Measurements from ENCODE around the gene CDR2L.
"Not testable (repeated sequence)": the region's sequence is repeated elsewhere in the genome, so short reads cannot be mapped to it uniquely, and the experiment has no call there.

- TF ChIP-seq CTCF (IDR thresholded peaks at IDR 0.05 in 4 of 5, conservative IDR thresholded peaks at IDR 0.05 in 1 of 5); POLR2A (IDR thresholded peaks at IDR 0.05): not testable (repeated sequence)
Measured at GRCh38 chr17:75006084-75006483, 18.7 kb downstream of the CDR2L start.

Measured in gastrocnemius medialis (tissue), 4 donors.